HCT116 (cell line): Measurements from ENCODE around the gene GRK5.

ENCODE experiments used
- CTCF ChIP-seq, 3 experiments: fragments of 200-600 bp in 1 of 3; sonication (generic) in 1 of 3; IDR thresholded peaks in 2 of 3; conservative IDR thresholded peaks in 1 of 3; 2 replicates each; pipeline ENCODE4 v1.5.1; 2012 to 2017; ENCODE audit warnings: low read depth in 2 of 3, low read length in 2 of 3, antibody characterized with exemption in 1 of 3, borderline replicate concordance in 1 of 3, control low read depth in 1 of 3, mild to moderate bottlenecking in 1 of 3, mixed read lengths in 1 of 3, mixed run types in 1 of 3, moderate library complexity in 1 of 3; ENCODE audit not compliant: insufficient read depth in 1 of 3
- EGR1 ChIP-seq: IDR thresholded peaks from 2 replicates; pipeline ENCODE4 v1.6.1; 2012; ENCODE audit warnings: low read depth
- SIN3A ChIP-seq: IDR thresholded peaks from 2 replicates; pipeline ENCODE4 v1.6.1; 2012; ENCODE audit warnings: low read depth
- YY1 ChIP-seq: IDR thresholded peaks from 2 replicates; pipeline ENCODE4 v1.6.1; 2011; ENCODE audit warnings: low read length, low read depth, moderate library complexity, mild to moderate bottlenecking; ENCODE audit not compliant: insufficient replicate concordance; ENCODE audit errors: extremely low read depth

DNA sequence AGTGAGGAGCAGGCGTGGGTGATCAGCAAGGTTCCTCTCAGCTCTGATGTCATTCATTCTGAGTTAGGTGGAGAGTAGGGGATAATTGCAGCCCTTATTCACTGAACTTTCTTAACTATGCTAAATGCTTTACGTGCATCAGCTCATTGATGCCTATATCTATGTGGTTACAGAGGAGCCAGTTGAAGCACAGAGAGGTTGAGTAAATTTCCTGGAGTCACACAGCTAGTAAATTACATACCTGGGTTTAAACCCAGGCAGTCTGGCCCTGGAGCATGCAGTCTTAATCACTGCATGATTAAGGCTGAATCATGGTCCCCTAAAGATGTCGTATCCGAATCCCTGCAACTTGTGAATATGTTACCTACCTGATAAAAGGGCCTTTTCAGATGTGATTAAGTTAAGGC is 99.6 kb downstream of the GRK5 start:
- TF ChIP-seq CTCF (IDR thresholded peaks at IDR 0.05 in 2 of 3, conservative IDR thresholded peaks at IDR 0.05 in 1 of 3; ENCODE audit: borderline replicate concordance in 1 of 3, insufficient read depth in 1 of 3, low read depth in 2 of 3, low read length in 2 of 3) (no peak), YY1 (no peak), EGR1 (no peak), SIN3A (no peak)
